Measurements from ENCODE around the gene RYR3.

The RYR3 gene

GRCh38 chr15:33768670-33769190 lies 458.0 kb downstream of the RYR3 start:
- no peak for DNase-seq (ENCODE audit: low spot score in 2 of 2)
- Mint-ChIP-seq H3K4me3 (no peak overlapping the region), H3K9me3 (no peaks in the 10 kb centered on the region), H3K27me3 (no peaks in the 10 kb centered on the region), H3K27ac (ENCODE audit: low read depth) (no peak overlapping the region), H3K36me3 (ENCODE audit: insufficient read depth) (no peaks in the 10 kb centered on the region), H3K4me1 (no peaks in the 10 kb centered on the region)
- no peak for ATAC-seq (replicated peaks; ENCODE audit: extremely low read depth, poor library complexity, severe bottlenecking)

- no peaks in the 10 kb centered on the region for H3K9me3 Mint-ChIP-seq
These were observed 463.2 kb downstream of the RYR3 start for GRCh38 chr15:33773969-33774368.

GRCh38 chr15:33778852-33779251 lies 468.1 kb downstream of the RYR3 start:
- ATAC-seq (replicated peaks; ENCODE audit: extremely low read depth, poor library complexity, severe bottlenecking) (no peak), DNase-seq (ENCODE audit: low spot score in 2 of 2) (no peak)
- Mint-ChIP-seq H3K27ac (ENCODE audit: low read depth) (no peak overlapping the region), H3K9me3 (no peaks in the 10 kb centered on the region), H3K4me3 (no peak overlapping the region), H3K36me3 (ENCODE audit: insufficient read depth) (no peaks in the 10 kb centered on the region), H3K4me1 (no peaks in the 10 kb centered on the region), H3K27me3 (peaks cover 45% of the 10 kb centered on the region)

More at GRCh38 chr15:33773969-33774368, 463.2 kb downstream of the RYR3 start:
- H3K36me3 Mint-ChIP-seq (ENCODE audit: insufficient read depth), result no peaks in the 10 kb centered on the region
- no peaks in the 10 kb centered on the region for H3K4me1 Mint-ChIP-seq
- H3K27me3 Mint-ChIP-seq, result peaks cover 39% of the 10 kb centered on the region
- H3K4me3 Mint-ChIP-seq, result no peak overlapping the region
- DNase-seq (ENCODE audit: low spot score in 2 of 2), result no peak
- ATAC-seq (replicated peaks; ENCODE audit: extremely low read depth, poor library complexity, severe bottlenecking), result no peak
- H3K27ac Mint-ChIP-seq (ENCODE audit: low read depth), result no peak overlapping the region

GRCh38 chr15:33780011-33780768 lies 469.4 kb downstream of the RYR3 start:
- no peaks in the 10 kb centered on the region for H3K36me3 Mint-ChIP-seq (ENCODE audit: insufficient read depth)
- DNase-seq (ENCODE audit: low spot score in 2 of 2), result no peak
- H3K9me3 Mint-ChIP-seq, result no peaks in the 10 kb centered on the region
- no peaks in the 10 kb centered on the region for H3K4me1 Mint-ChIP-seq
- no peak overlapping the region for H3K4me3 Mint-ChIP-seq
- H3K27ac Mint-ChIP-seq (ENCODE audit: low read depth), result no peak overlapping the region
- peaks cover 47% of the 10 kb centered on the region for H3K27me3 Mint-ChIP-seq
- no peak for ATAC-seq (replicated peaks; ENCODE audit: extremely low read depth, poor library complexity, severe bottlenecking)

GRCh38 chr15:33782966-33783365 lies 472.2 kb downstream of the RYR3 start:
- H3K27ac Mint-ChIP-seq (ENCODE audit: low read depth), result no peak overlapping the region
- no peak for ATAC-seq (replicated peaks; ENCODE audit: extremely low read depth, poor library complexity, severe bottlenecking)
- H3K4me1 Mint-ChIP-seq, result no peaks in the 10 kb centered on the region
- no peaks in the 10 kb centered on the region for H3K9me3 Mint-ChIP-seq
- peaks cover 36% of the 10 kb centered on the region for H3K27me3 Mint-ChIP-seq
- no peaks in the 10 kb centered on the region for H3K36me3 Mint-ChIP-seq (ENCODE audit: insufficient read depth)
- no peak for DNase-seq (ENCODE audit: low spot score in 2 of 2)
- H3K4me3 Mint-ChIP-seq, result no peak overlapping the region

- peaks cover 5% of the 10 kb centered on the region for H3K4me1 Mint-ChIP-seq
- no peak overlapping the region for H3K4me3 Mint-ChIP-seq
- DNase-seq (ENCODE audit: low spot score in 2 of 2) (no peak), ATAC-seq (replicated peaks; ENCODE audit: extremely low read depth, poor library complexity, severe bottlenecking) (no peak)
- H3K36me3 Mint-ChIP-seq (ENCODE audit: insufficient read depth), result no peaks in the 10 kb centered on the region
- no peaks in the 10 kb centered on the region for H3K9me3 Mint-ChIP-seq
- H3K27me3 Mint-ChIP-seq, result peaks cover 29% of the 10 kb centered on the region
- no peak overlapping the region for H3K27ac Mint-ChIP-seq (ENCODE audit: low read depth)
These were observed 474.6 kb downstream of the RYR3 start for GRCh38 chr15:33785366-33785765.

GRCh38 chr15:33788906-33789540 lies 478.3 kb downstream of the RYR3 start:
- DNase-seq (ENCODE audit: low spot score in 2 of 2) (no peak), ATAC-seq (replicated peaks; ENCODE audit: extremely low read depth, poor library complexity, severe bottlenecking) (no peak)
- H3K4me1 Mint-ChIP-seq, result peaks cover 5% of the 10 kb centered on the region
- H3K36me3 Mint-ChIP-seq (ENCODE audit: insufficient read depth), result no peaks in the 10 kb centered on the region
- no peaks in the 10 kb centered on the region for H3K9me3 Mint-ChIP-seq
- H3K4me3 Mint-ChIP-seq, result no peak overlapping the region
- H3K27ac Mint-ChIP-seq (ENCODE audit: low read depth), result no peak overlapping the region
- peaks cover 29% of the 10 kb centered on the region for H3K27me3 Mint-ChIP-seq

- no peaks in the 10 kb centered on the region for H3K4me1 Mint-ChIP-seq
- H3K27ac Mint-ChIP-seq (ENCODE audit: low read depth), result no peak overlapping the region
- no peak for DNase-seq (ENCODE audit: low spot score in 2 of 2)
- peaks cover 27% of the 10 kb centered on the region for H3K27me3 Mint-ChIP-seq
- no peaks in the 10 kb centered on the region for H3K9me3 Mint-ChIP-seq
- no peaks in the 10 kb centered on the region for H3K36me3 Mint-ChIP-seq (ENCODE audit: insufficient read depth)
- no peak for ATAC-seq (replicated peaks; ENCODE audit: extremely low read depth, poor library complexity, severe bottlenecking)
- H3K4me3 Mint-ChIP-seq, result no peak overlapping the region
These were observed 483.7 kb downstream of the RYR3 start for GRCh38 chr15:33794453-33794852.

- H3K27me3 Mint-ChIP-seq, result peaks cover 27% of the 10 kb centered on the region
- ATAC-seq (replicated peaks; ENCODE audit: extremely low read depth, poor library complexity, severe bottlenecking) (no peak), DNase-seq (ENCODE audit: low spot score in 2 of 2) (no peak)
- H3K4me3 Mint-ChIP-seq, result no peak overlapping the region
- H3K36me3 Mint-ChIP-seq (ENCODE audit: insufficient read depth), result no peaks in the 10 kb centered on the region
- no peak overlapping the region for H3K27ac Mint-ChIP-seq (ENCODE audit: low read depth)
- H3K4me1 Mint-ChIP-seq, result no peaks in the 10 kb centered on the region
- no peaks in the 10 kb centered on the region for H3K9me3 Mint-ChIP-seq
These were observed 484.3 kb downstream of the RYR3 start for GRCh38 chr15:33795070-33795469.

- Mint-ChIP-seq H3K27me3 (peaks cover 27% of the 10 kb centered on the region), H3K27ac (ENCODE audit: low read depth) (no peak overlapping the region), H3K36me3 (ENCODE audit: insufficient read depth) (no peaks in the 10 kb centered on the region), H3K4me1 (no peaks in the 10 kb centered on the region), H3K4me3 (no peak overlapping the region), H3K9me3 (no peaks in the 10 kb centered on the region)
- no peak for ATAC-seq (replicated peaks; ENCODE audit: extremely low read depth, poor library complexity, severe bottlenecking)
- no peak for DNase-seq (ENCODE audit: low spot score in 2 of 2)
These were observed 486.9 kb downstream of the RYR3 start for GRCh38 chr15:33797651-33798050.

GRCh38 chr15:33801954-33802353 lies 491.2 kb downstream of the RYR3 start:
- no peak for ATAC-seq (replicated peaks; ENCODE audit: extremely low read depth, poor library complexity, severe bottlenecking)
- no peaks in the 10 kb centered on the region for H3K9me3 Mint-ChIP-seq
- H3K27me3 Mint-ChIP-seq, result peaks cover 34% of the 10 kb centered on the region
- no peaks in the 10 kb centered on the region for H3K36me3 Mint-ChIP-seq (ENCODE audit: insufficient read depth)
- no peak overlapping the region for H3K4me3 Mint-ChIP-seq
- DNase-seq (ENCODE audit: low spot score in 2 of 2), result no peak
- H3K27ac Mint-ChIP-seq (ENCODE audit: low read depth), result no peak overlapping the region
- H3K4me1 Mint-ChIP-seq, result no peaks in the 10 kb centered on the region

- Mint-ChIP-seq H3K36me3 (ENCODE audit: insufficient read depth) (no peaks in the 10 kb centered on the region), H3K27ac (ENCODE audit: low read depth) (no peak overlapping the region), H3K4me3 (no peak overlapping the region), H3K4me1 (no peaks in the 10 kb centered on the region), H3K9me3 (no peaks in the 10 kb centered on the region), H3K27me3 (peaks cover 53% of the 10 kb centered on the region)
- DNase-seq (ENCODE audit: low spot score in 2 of 2) (no peak), ATAC-seq (replicated peaks; ENCODE audit: extremely low read depth, poor library complexity, severe bottlenecking) (no peak)
These were observed 496.9 kb downstream of the RYR3 start for GRCh38 chr15:33807665-33808064.

All from central memory CD8-positive, alpha-beta T cell (primary cell).